ENCODE data around the gene IL10RA.

IL10RA gene

GRCh38 chr11:118048472-118049370 lies 62.5 kb downstream of the IL10RA start:
- no peak for DNase-seq

DNA sequence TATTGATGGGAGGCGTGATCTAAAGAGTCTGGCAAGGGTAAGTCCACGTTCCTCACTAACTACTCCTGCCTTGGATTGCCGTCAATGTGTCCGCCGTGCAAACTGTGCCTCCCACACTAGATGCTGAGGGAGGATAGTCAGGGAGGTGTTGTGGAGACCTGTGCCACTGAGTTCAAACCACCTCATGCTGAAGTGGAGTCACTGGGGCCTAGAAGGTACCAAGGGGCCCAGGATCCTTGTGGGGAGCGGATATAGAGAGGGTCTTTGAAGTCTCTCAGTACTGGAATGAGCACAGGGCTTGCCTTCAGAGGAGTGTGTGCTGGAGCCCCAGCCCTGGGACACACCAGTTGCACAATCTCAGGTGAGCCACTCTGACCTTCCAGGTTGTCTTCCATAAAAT lies 63.6 kb downstream of the IL10RA start:
- no peak for DNase-seq

GRCh38 chr11:118050208-118050891 lies 64.2 kb downstream of the IL10RA start:
- DNase-seq: no peak

All from effector CD8-positive, alpha-beta T cell (primary cell).